SK-N-SH (cell line): Measurements from ENCODE around the gene PTPN20. TPM values are rescaled to one million over a fixed set of nuclear protein-coding genes. Genes with fewer than 3 reads are reported as not detected.

ENCODE experiments used
- CTCF ChIA-PET: fragments of 300-600, 350-600 bp; formaldehyde crosslinking; extraction: SDS; loops from one replicate; lab custom pipeline; 2021; lab: Yijun Ruan, JAX
- POLR2A ChIA-PET: fragments of 350-600 bp; sonication (Branson Sonifier 250); formaldehyde crosslinking; extraction: SDS; loops from one replicate; lab custom pipeline; 2020; ENCODE audit warnings: antibody characterized with exemption, inconsistent platforms; lab: Yijun Ruan, JAX
- DNase-seq: peaks from one replicate; pipeline ENCODE4 v3.0.0; 2012
- H2AFZ ChIP-seq: fragments of 200-600 bp; sonication (generic); 2 replicates; pipeline ENCODE4 v1.8.1; 2016; ENCODE audit warnings: antibody characterized with exemption, mild to moderate bottlenecking, low read depth
- H3F3A ChIP-seq: fragments of 200-600 bp; sonication (generic); replicated peaks from 2 replicates; pipeline ENCODE3; 2016; ENCODE audit warnings: antibody characterized with exemption, mild to moderate bottlenecking; ENCODE audit not compliant: insufficient read depth
- H3K27ac ChIP-seq, 2 experiments: fragments of 200-500 bp in 1 of 2; fragments of 200-600 bp in 1 of 2; sonication (Bioruptor generic) in 1 of 2; sonication (generic), shearing (Covaris generic) in 1 of 2; 2 replicates each; pipeline versions ENCODE4 v1.5.1 to v1.6.1; 2014 to 2016; ENCODE audit warnings: low read depth in 2 of 2, inconsistent platforms in 1 of 2, low read length in 1 of 2, mild to moderate bottlenecking in 1 of 2, mixed read lengths in 1 of 2
- H3K27me3 ChIP-seq: fragments of 200-600 bp; sonication (generic), shearing (Covaris generic); 2 replicates; pipeline ENCODE4 v1.6.1; 2016; ENCODE audit warnings: mixed run types; ENCODE audit not compliant: insufficient read depth
- H3K36me3 ChIP-seq, 2 experiments: fragments of 200-500 bp in 1 of 2; fragments of 200-600 bp in 1 of 2; sonication (Bioruptor generic) in 1 of 2; sonication (generic) in 1 of 2; replicated peaks in 1 of 2; 2 replicates each; pipeline versions ENCODE3 to v1.5.1; 2014 to 2016; ENCODE audit warnings: low read length in 1 of 2, mild to moderate bottlenecking in 1 of 2; ENCODE audit not compliant: insufficient read depth in 2 of 2, control insufficient read depth in 1 of 2
- H3K4me1 ChIP-seq, 2 experiments: fragments of 200-500 bp in 1 of 2; fragments of 200-600 bp in 1 of 2; sonication (Bioruptor generic) in 1 of 2; sonication (generic), shearing (Covaris generic) in 1 of 2; 2 replicates each; pipeline versions ENCODE4 v1.5.1 to v1.6.1; 2014 to 2016; ENCODE audit warnings: low read depth in 1 of 2, low read length in 1 of 2, mixed run types in 1 of 2; ENCODE audit not compliant: insufficient read depth in 2 of 2, control insufficient read depth in 1 of 2
- H3K4me2 ChIP-seq: fragments of 200-600 bp; sonication (generic), shearing (Covaris generic); 2 replicates; pipeline ENCODE4 v1.6.1; 2017; ENCODE audit warnings: mixed run types
- H3K4me3 ChIP-seq, 2 experiments: fragments of 200-500 bp in 1 of 2; fragments of 200-600 bp in 1 of 2; sonication (Bioruptor generic) in 1 of 2; sonication (generic), shearing (Covaris generic) in 1 of 2; 2 replicates each; pipeline versions ENCODE4 v1.5.1 to v1.8.1; 2014 to 2016; ENCODE audit warnings: low read depth in 2 of 2, inconsistent platforms in 1 of 2, low read length in 1 of 2, mild to moderate bottlenecking in 1 of 2, mixed read lengths in 1 of 2, moderate library complexity in 1 of 2
- H3K79me2 ChIP-seq: fragments of 200-600 bp; sonication (generic); 2 replicates; pipeline ENCODE4 v1.8.1; 2017; ENCODE audit warnings: mild to moderate bottlenecking; ENCODE audit not compliant: insufficient read depth
- H3K9ac ChIP-seq: fragments of 200-600 bp; sonication (generic); 2 replicates; pipeline ENCODE4 v1.6.1; 2017; ENCODE audit warnings: mixed run types
- H3K9me2 ChIP-seq: fragments of 200-600 bp; sonication (generic); 2 replicates; pipeline ENCODE4 v1.6.1; 2017; ENCODE audit warnings: mixed run types
- H3K9me3 ChIP-seq: fragments of 200-600 bp; sonication (generic); 2 replicates; pipeline ENCODE4 v1.6.1; 2017; ENCODE audit warnings: mixed run types, mild to moderate bottlenecking, moderate library complexity
- H4K20me1 ChIP-seq: fragments of 200-600 bp; sonication (generic); 2 replicates; pipeline ENCODE4 v1.6.1; 2017; ENCODE audit warnings: mild to moderate bottlenecking, mixed run types; ENCODE audit not compliant: insufficient read depth
- CHD2 ChIP-seq: fragments of 150-350 bp; IDR thresholded peaks from 2 replicates; pipeline ENCODE4 v1.6.1; 2018; ENCODE audit warnings: low read length; ENCODE audit not compliant: partially characterized antibody
- FOSL2 ChIP-seq: IDR thresholded peaks from 2 replicates; pipeline ENCODE4 v1.4.0; 2012; ENCODE audit warnings: low read depth, mild to moderate bottlenecking, moderate library complexity, borderline replicate concordance
- GATA2 ChIP-seq: sonication (generic); formaldehyde crosslinking; IDR thresholded peaks from 2 replicates; pipeline ENCODE4 v1.5.0; 2020; ENCODE audit warnings: mild to moderate bottlenecking, missing genetic modification reagents
- IRF3 ChIP-seq: fragments of 150-350 bp; IDR thresholded peaks from 2 replicates; pipeline ENCODE4 v1.6.1; 2016; ENCODE audit warnings: mild to moderate bottlenecking, low read depth, low read length
- MAX ChIP-seq: IDR thresholded peaks from 2 replicates; pipeline ENCODE4 v1.4.0; 2012; ENCODE audit warnings: low read depth
- MEF2A ChIP-seq: IDR thresholded peaks from 2 replicates; pipeline ENCODE4 v1.4.0; 2012; ENCODE audit warnings: low read depth, borderline replicate concordance
- MXI1 ChIP-seq: IDR thresholded peaks from 2 replicates; pipeline ENCODE4 v1.6.1; 2012; ENCODE audit warnings: mild to moderate bottlenecking, low read depth, low read length, improper control_type of control experiment
- NFIC ChIP-seq: IDR thresholded peaks from 2 replicates; pipeline ENCODE4 v1.4.0; 2012; ENCODE audit warnings: borderline replicate concordance
- NRF1 ChIP-seq: IDR thresholded peaks from 2 replicates; pipeline ENCODE4 v1.6.1; 2012; ENCODE audit warnings: low read depth, mild to moderate bottlenecking, low read length
- PBX3 ChIP-seq: IDR thresholded peaks from 2 replicates; pipeline ENCODE4; 2012
- RCOR1 ChIP-seq: fragments of 150-350 bp; IDR thresholded peaks from 2 replicates; pipeline ENCODE4 v1.6.1; 2017; ENCODE audit warnings: antibody characterized with exemption, low read length
- REST ChIP-seq: IDR thresholded peaks from 2 replicates; pipeline ENCODE4 v1.6.1; 2012; ENCODE audit warnings: mild to moderate bottlenecking, low read depth, low read length, moderate library complexity
- RFX5 ChIP-seq: IDR thresholded peaks from 2 replicates; pipeline ENCODE4 v1.6.1; 2012; ENCODE audit warnings: mild to moderate bottlenecking, improper control_type of control experiment, low read length
- RXRA ChIP-seq: IDR thresholded peaks from 2 replicates; pipeline ENCODE4 v1.4.0; 2012; ENCODE audit warnings: low read depth, mild to moderate bottlenecking, borderline replicate concordance
- SMC3 ChIP-seq: IDR thresholded peaks from 2 replicates; pipeline ENCODE4 v1.6.1; 2012; ENCODE audit warnings: low read depth, low read length, improper control_type of control experiment
- TAF1 ChIP-seq: IDR thresholded peaks from 2 replicates; pipeline ENCODE4 v1.6.1; 2012; ENCODE audit warnings: low read depth, mild to moderate bottlenecking, low read length, moderate library complexity, borderline replicate concordance
- TEAD4 ChIP-seq: IDR thresholded peaks from 2 replicates; pipeline ENCODE4 v1.4.0; 2012; ENCODE audit warnings: mild to moderate bottlenecking, borderline replicate concordance; ENCODE audit not compliant: insufficient read depth
- USF1 ChIP-seq: IDR thresholded peaks from 2 replicates; pipeline ENCODE4 v1.4.0; 2012; ENCODE audit warnings: low read depth, borderline replicate concordance
- YY1 ChIP-seq: IDR thresholded peaks from 2 replicates; pipeline ENCODE4 v1.4.0; 2012; ENCODE audit warnings: low read depth, mild to moderate bottlenecking
- WGBS: methylation state at CpG from one replicate; pipeline ENCODE4 v1.1.6; 2017; ENCODE audit warnings: low lambda C conversion rate; 5-methylcytosine and 5-hydroxymethylcytosine counted together
- polyA plus RNA-seq, 3 experiments: library from polyadenylated mRNA; depleted of rRNA; stranded (reverse); fragments of >200 nt; gene quantifications; 2 replicates each; pipeline ENCODE4 v1.2.3, GENCODE V29; 2012

The PTPN20 gene
- polyA plus RNA-seq, 1 of the 3 experiments (the other 2 are of a cell fraction), result 0.36 TPM

GRCh38 chr10:47010036-47010435, 98.8 kb downstream of the PTPN20 start:
- Histone ChIP-seq H3K79me2 (no peaks in the 10 kb centered on the region), H3K4me3 (no peak overlapping the region), H3K9me3 (no peaks in the 10 kb centered on the region), H3K9ac (no peak overlapping the region), H3K36me3 (no peaks in the 10 kb centered on the region), H3K27ac (no peak overlapping the region), H3F3A (no peaks in the 10 kb centered on the region), H3K9me2 (no peaks in the 10 kb centered on the region), H3K4me1 (no peaks in the 10 kb centered on the region), H4K20me1 (no peaks in the 10 kb centered on the region), H2AFZ (no peak overlapping the region), H3K4me2 (no peak overlapping the region), H3K27me3 (no peaks in the 10 kb centered on the region)
- POLR2A ChIA-PET, result no interaction called here
- TF ChIP-seq TEAD4 (no peak), RFX5 (no peak), MXI1 (no peak), PBX3 (no peak)
- no peak for DNase-seq
- CTCF ChIA-PET, result interaction anchor here (0.8 to 5.5 kb wide), 4 partner anchors 15 to 302 kb away, joined by 3 to 36 read pairs (median 10); no protein-coding TSS in a partner anchor
- 35% methylated on average over 3 of the region's 3 CpGs for WGBS

- ChIA-PET CTCF (interaction anchor here (0.8 to 5.5 kb wide), 6 partner anchors 10 to 350 kb away, joined by 3 to 36 read pairs (median 4); no protein-coding TSS in a partner anchor), POLR2A (no interaction called here)
- Histone ChIP-seq H4K20me1 (no peaks in the 10 kb centered on the region), H3K36me3 (no peaks in the 10 kb centered on the region), H2AFZ (no peak overlapping the region), H3K79me2 (no peaks in the 10 kb centered on the region), H3K4me3 (no peak overlapping the region), H3K4me1 (no peaks in the 10 kb centered on the region; a peak in 1 of 4 replicates), H3K4me2 (no peak overlapping the region), H3F3A (no peaks in the 10 kb centered on the region), H3K9me3 (no peaks in the 10 kb centered on the region), H3K9ac (no peak overlapping the region), H3K9me2 (no peaks in the 10 kb centered on the region), H3K27ac (no peak overlapping the region), H3K27me3 (no peaks in the 10 kb centered on the region)
- TF ChIP-seq PBX3, result no peak
- TF ChIP-seq NRF1, result no peak
- TF ChIP-seq RXRA, result no peak
- TF ChIP-seq FOSL2, result no peak
- TF ChIP-seq GATA2 (CRISPR knock-in tag), result no peak
- TF ChIP-seq REST, result no peak
- TF ChIP-seq CHD2, result no peak
- no peak for TF ChIP-seq MEF2A
- TF ChIP-seq USF1, result no peak
- no peak for TF ChIP-seq RCOR1
- no peak for TF ChIP-seq MAX
- no peak for TF ChIP-seq YY1
- no peak for TF ChIP-seq SMC3
- no peak for TF ChIP-seq NFIC
- TF ChIP-seq IRF3, result no peak
- no peak for TF ChIP-seq TAF1
- DNase-seq, result no peak
Observed at GRCh38 chr10:47012214-47012613, 101.0 kb downstream of the PTPN20 start.
